H1 (cell line): ENCODE data around the gene HTR3A. TPM values are rescaled to one million over a fixed set of nuclear protein-coding genes. Genes with fewer than 3 reads are reported as not detected.

Source experiments
- SRF ChIP-seq: IDR thresholded peaks from 2 replicates; pipeline ENCODE4 v1.6.1; 2011; ENCODE audit warnings: mild to moderate bottlenecking, low read depth, low read length, moderate library complexity
- YY1 ChIP-seq: IDR thresholded peaks from 2 replicates; pipeline ENCODE4 v1.6.1; 2011; ENCODE audit warnings: low read depth, mild to moderate bottlenecking, low read length
- polyA plus RNA-seq, 7 experiments: library from polyadenylated mRNA; depleted of rRNA in 3 of 7; stranded (reverse) in 5 of 7; unstranded in 2 of 7; fragments of >200 nt in 5 of 7; fragments of 200-250 nt in 2 of 7; gene quantifications; 1 replicate in 5 of 7; 2 replicates in 1 of 7; 4 replicates in 1 of 7; pipeline versions ENCODE4 v1.2.1 to v1.2.3, GENCODE V29; 2011 to 2013; ENCODE audit warnings: missing spikeins in 2 of 7, mixed read lengths in 2 of 7
- total RNA-seq: library from RNA; stranded (reverse); fragmentation: NEBNext Ultra II Directional; extraction: Animal tissue kit (Norgen Biotek cat#: 25700); gene quantifications from 2 replicates; pipeline ENCODE4 v1.2.1, GENCODE V29; 2021
- TF ChIP-seq, protein P1 (sequence below): IDR thresholded peaks from 2 replicates; pipeline ENCODE4 v1.6.1; 2011; ENCODE audit warnings: low read length, improper control_type of control experiment
- TF ChIP-seq, protein P2 (sequence below): IDR thresholded peaks from 2 replicates; pipeline ENCODE4 v1.6.1; 2012; ENCODE audit warnings: inconsistent platforms

HTR3A gene
- total and polyA plus RNA-seq, 2 of the 8 experiments (the other 6 are each of a cell fraction or from before 2014, with no cell fraction given) = 7.5 to 8.9 TPM

DNA sequence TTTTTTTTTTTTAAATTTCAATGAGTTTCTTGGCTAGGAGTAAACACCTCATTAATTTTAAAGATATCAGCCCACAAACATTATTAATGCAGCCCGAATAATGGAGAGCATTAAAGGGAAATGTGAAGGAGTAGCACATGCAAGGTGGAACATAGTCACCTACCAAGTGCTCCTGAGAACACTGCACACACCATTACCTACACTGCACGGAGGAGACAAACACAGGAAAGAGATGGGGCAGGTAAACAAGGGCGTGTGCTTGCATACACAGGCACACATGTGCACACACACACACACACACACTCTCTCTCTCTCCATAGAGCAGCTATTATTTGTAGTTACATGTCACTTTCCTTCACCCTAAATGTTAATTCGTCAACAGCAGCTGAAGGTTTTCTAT, 40.1 kb upstream of the HTR3A start (continued):
- TF ChIP-seq, protein P1, sequence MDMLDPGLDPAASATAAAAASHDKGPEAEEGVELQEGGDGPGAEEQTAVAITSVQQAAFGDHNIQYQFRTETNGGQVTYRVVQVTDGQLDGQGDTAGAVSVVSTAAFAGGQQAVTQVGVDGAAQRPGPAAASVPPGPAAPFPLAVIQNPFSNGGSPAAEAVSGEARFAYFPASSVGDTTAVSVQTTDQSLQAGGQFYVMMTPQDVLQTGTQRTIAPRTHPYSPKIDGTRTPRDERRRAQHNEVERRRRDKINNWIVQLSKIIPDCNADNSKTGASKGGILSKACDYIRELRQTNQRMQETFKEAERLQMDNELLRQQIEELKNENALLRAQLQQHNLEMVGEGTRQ = no peak
- no peak for TF ChIP-seq YY1
- TF ChIP-seq SRF = no peak
- TF ChIP-seq, protein P2, sequence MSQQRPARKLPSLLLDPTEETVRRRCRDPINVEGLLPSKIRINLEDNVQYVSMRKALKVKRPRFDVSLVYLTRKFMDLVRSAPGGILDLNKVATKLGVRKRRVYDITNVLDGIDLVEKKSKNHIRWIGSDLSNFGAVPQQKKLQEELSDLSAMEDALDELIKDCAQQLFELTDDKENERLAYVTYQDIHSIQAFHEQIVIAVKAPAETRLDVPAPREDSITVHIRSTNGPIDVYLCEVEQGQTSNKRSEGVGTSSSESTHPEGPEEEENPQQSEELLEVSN = no peak
